HL-60 (cell line): Measurements from ENCODE around the gene GPR33.

Experiments used
- DNase-seq, 2 experiments: peaks; one replicate each; pipeline ENCODE4 v3.0.0-alpha.2; 2010 to 2020; ENCODE audit warnings: low read depth in 1 of 2, low spot score in 1 of 2
- H3K27ac ChIP-seq: fragments of 250-450 bp; sonication (Bioruptor Pico); replicated peaks from 2 replicates; pipeline ENCODE4 v1.5.1; 2020; ENCODE audit warnings: mild to moderate bottlenecking, moderate library complexity
- H3K27me3 ChIP-seq: fragments of 250-450 bp; sonication (Bioruptor Pico); 2 replicates; pipeline ENCODE4 v1.5.1; 2021; ENCODE audit warnings: mild to moderate bottlenecking, moderate library complexity; ENCODE audit not compliant: insufficient read depth, poor library complexity, severe bottlenecking
- H3K4me3 ChIP-seq: replicated peaks from 2 replicates; pipeline ENCODE4 v1.5.1; 2011; ENCODE audit warnings: mild to moderate bottlenecking, control low read depth, low read length; ENCODE audit not compliant: insufficient read depth
- CTCF ChIP-seq: IDR thresholded peaks from one replicate; pipeline ENCODE4 v1.5.1; 2011; ENCODE audit warnings: low read length, control low read depth, inconsistent platforms; ENCODE audit not compliant: insufficient read depth
- GABPA ChIP-seq: IDR thresholded peaks from 2 replicates; pipeline ENCODE4 v1.6.1; 2012; ENCODE audit warnings: low read depth
- POLR2AphosphoS5 ChIP-seq: IDR thresholded peaks from 2 replicates; pipeline ENCODE4 v1.6.1; 2012; ENCODE audit warnings: low read depth
- REST ChIP-seq: IDR thresholded peaks from 2 replicates; pipeline ENCODE4 v1.6.1; 2012; ENCODE audit warnings: low read depth; ENCODE audit not compliant: insufficient replicate concordance
- SPI1 ChIP-seq: IDR thresholded peaks from 2 replicates; pipeline ENCODE4 v1.6.1; 2012; ENCODE audit warnings: low read depth, mild to moderate bottlenecking, borderline replicate concordance

Gene GPR33

GRCh38 chr14:31479027-31479426 lies 8.8 kb downstream of the GPR33 start:
- no peak for TF ChIP-seq GABPA
- no peak for TF ChIP-seq REST
- TF ChIP-seq POLR2AphosphoS5 = no peak
- TF ChIP-seq CTCF = no peak
- TF ChIP-seq SPI1 = no peak
- no peak overlapping the region for H3K27ac ChIP-seq
- H3K27me3 ChIP-seq = no peaks in the 10 kb centered on the region
- no peak for DNase-seq
- no peak overlapping the region for H3K4me3 ChIP-seq

- Histone ChIP-seq H3K4me3 (no peak overlapping the region), H3K27ac (no peak overlapping the region), H3K27me3 (no peaks in the 10 kb centered on the region)
- no peak for DNase-seq
- no peak for TF ChIP-seq GABPA
- TF ChIP-seq POLR2AphosphoS5 = no peak
- no peak for TF ChIP-seq CTCF
- TF ChIP-seq REST = no peak
- TF ChIP-seq SPI1 = no peak
These were observed 10.6 kb downstream of the GPR33 start for GRCh38 chr14:31477248-31477647.

- Histone ChIP-seq H3K27ac (no peak overlapping the region), H3K27me3 (no peaks in the 10 kb centered on the region), H3K4me3 (no peak overlapping the region)
- no peak for DNase-seq
- no peak for TF ChIP-seq GABPA
- TF ChIP-seq CTCF = no peak
- no peak for TF ChIP-seq POLR2AphosphoS5
- TF ChIP-seq SPI1 = no peak
- no peak for TF ChIP-seq REST
These were observed 11.5 kb downstream of the GPR33 start for GRCh38 chr14:31476131-31476866.
